Measurements from ENCODE around the gene INSIG1. TPM values are rescaled to one million over a fixed set of nuclear protein-coding genes. Genes with fewer than 3 reads are reported as not detected.

The INSIG1 gene
- total RNA-seq, 8 experiments from 2014 or later = 12.9 to 89.4 (median 35.8) TPM

DNA sequence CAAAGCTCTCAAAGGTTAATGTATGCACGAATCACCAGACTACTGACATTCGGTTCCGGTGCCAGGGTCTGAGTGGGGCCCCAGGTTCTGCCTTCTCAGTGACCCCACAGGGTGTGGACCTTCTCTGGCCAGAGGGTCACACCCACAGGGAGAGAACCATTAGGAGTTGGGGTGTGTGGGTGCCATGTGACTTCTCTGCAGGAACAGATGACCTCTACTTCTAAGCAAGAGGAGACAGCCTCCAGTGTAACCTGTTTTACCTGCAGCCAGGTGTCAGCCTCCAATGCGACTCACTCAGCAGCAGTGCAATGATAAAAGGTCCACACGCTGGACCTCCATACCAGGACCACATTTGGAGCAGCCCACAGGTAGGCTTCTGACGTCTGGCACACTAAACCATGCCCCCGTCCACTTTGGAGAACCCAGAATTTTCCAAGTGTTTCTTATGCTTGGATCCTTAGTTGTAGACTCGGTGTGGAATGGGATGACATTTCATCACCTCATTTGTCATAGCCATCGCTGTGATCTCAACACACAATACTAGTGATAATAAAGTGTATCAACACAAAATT lies 16.2 kb upstream of the INSIG1 start:
- Histone ChIP-seq H3K4me1 (replicated peaks in 1 of 2) (peaks cover 5 to 13% of the 10 kb centered on the region in 2 donors), H3K4me3 (no peak overlapping the region), H3K27ac (no peak overlapping the region)
- peak in 2 of 8 experiments; percentile 25 to 58 for ATAC-seq (replicated peaks in 6 of 8)
- 33 to 90% (median 74%) methylated on average over 1 to 6 of the region's 9 CpGs; no CpG with 5 or more reads in 3 of the 10 experiments for WGBS, 10 experiments
- in situ Hi-C loops (cut with MboI; ENCODE audit: low pct_unique_long_range_greater_than_20kb in 2 of 9, low sequenced_read_pairs in 9 of 9, unreplicated experiment in 9 of 9) = no loop called here

DNA sequence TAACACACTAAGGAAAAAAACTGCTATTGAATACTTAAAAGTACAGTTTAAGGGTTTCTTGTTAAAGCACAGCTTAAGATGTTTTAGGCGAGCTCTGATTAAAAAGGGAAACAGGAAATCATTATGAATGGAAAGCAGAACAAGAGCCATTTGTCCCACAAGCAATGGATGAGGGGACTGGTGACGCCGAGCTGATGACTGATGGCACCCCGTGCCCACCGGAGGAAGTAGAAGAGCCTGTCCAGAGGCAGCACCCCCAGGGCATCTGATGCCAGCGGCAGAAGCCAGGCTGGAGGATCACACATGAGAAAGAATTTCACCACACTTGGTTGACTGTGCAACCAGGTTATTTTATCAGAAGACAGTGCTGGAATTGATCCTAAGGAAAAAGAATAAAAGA lies 15.0 kb upstream of the INSIG1 start:
- 53 to 100% (median 73%) methylated on average over 1 to 6 of the region's 6 CpGs; no CpG with 5 or more reads in 3 of the 10 experiments for WGBS, 10 experiments
- in situ Hi-C loops (cut with MboI; ENCODE audit: low pct_unique_long_range_greater_than_20kb in 2 of 9, low sequenced_read_pairs in 9 of 9, unreplicated experiment in 9 of 9) = no loop called here
- no peak overlapping the region for H3K4me3 ChIP-seq
- peaks cover 0 to 7% of the 10 kb centered on the region in 2 donors for H3K4me1 ChIP-seq (replicated peaks in 1 of 2)
- H3K27ac ChIP-seq = no peak overlapping the region
- peak in 1 of 8 experiments; percentile 22 for ATAC-seq (replicated peaks in 6 of 8)

GRCh38 chr7:155283565-155284194 lies 14.0 kb upstream of the INSIG1 start:
- H3K4me3 ChIP-seq = no peak overlapping the region
- H3K4me1 ChIP-seq (replicated peaks in 1 of 2) = peaks cover 0 to 7% of the 10 kb centered on the region in 2 donors
- H3K27ac ChIP-seq = no peak overlapping the region
- 0 to 100% (median 58%) methylated on average over 1 to 2 of the region's 2 CpGs; no CpG with 5 or more reads in 1 of the 10 experiments for WGBS, 10 experiments
- in situ Hi-C loops (cut with MboI; ENCODE audit: low pct_unique_long_range_greater_than_20kb in 2 of 9, low sequenced_read_pairs in 9 of 9, unreplicated experiment in 9 of 9) = no loop called here
- ATAC-seq (replicated peaks in 6 of 8) = peak in 3 of 8 experiments; percentile 9 to 54 (median 18)

DNA sequence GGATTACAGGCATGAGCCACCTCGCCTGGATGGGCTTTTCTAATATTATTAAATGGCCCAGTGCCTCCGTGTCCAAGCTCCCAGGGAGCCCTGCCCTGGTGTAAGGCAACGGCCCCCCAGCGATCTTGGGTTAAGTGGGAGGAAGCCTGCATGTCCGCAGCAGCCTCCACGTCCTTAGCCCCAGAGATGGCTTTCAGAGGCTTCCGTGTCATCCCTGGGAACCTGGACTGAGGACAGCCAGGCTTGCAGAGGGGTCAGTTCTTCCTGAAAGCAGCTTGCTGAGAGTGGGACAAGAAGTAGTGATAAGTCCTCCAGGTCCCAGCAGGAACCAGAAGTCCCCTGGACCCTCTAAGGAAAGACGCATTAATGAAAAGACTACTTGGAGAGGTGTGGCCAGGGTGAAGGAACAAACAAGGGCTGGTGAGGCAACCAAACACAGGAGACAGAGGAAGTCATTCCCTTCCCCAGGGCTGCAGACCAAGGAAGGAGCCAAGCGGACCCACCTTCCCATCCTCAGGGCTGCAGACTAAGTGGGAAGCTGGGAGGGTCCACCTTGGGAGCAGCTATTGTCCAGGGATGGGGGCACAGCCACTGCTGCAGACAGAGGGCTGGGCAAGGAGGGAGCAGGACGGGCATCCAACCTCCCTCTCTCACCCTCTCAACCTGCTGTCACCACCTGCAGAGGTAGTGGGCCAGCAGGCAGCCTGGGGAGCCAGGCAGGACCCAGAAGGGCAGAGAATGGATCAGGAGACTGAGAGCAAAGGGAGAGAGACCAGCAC lies 13.0 kb upstream of the INSIG1 start:
- ATAC-seq (replicated peaks in 6 of 8) = no peak
- Histone ChIP-seq H3K4me3 (no peak overlapping the region), H3K4me1 (replicated peaks in 1 of 2) (peaks cover 5 to 16% of the 10 kb centered on the region in 2 donors), H3K27ac (no peak overlapping the region)
- 71 to 100% (median 90%) methylated on average over 1 to 5 of the region's 10 CpGs; no CpG with 5 or more reads in 5 of the 10 experiments for WGBS, 10 experiments
- in situ Hi-C loops (cut with MboI; ENCODE audit: low pct_unique_long_range_greater_than_20kb in 2 of 9, low sequenced_read_pairs in 9 of 9, unreplicated experiment in 9 of 9) = no loop called here

DNA sequence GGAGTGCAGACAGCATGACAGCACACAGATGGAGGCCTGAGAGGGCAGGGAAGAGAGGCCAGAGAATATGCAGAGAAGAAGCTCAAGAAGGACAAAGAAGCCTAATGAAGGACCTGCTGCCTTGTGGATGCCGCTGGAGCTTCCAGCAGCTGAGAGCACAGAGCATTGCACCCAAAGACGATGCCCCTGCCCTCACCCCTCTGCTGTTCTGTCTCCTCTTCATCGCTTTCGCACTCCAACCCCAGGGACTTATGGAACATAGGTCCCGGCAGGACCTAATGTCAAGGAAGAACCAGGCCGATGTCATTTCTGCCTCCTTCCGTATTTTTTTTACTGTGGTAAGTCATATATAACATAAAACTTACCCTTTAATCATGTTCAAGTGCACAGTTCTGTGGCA lies 12.3 kb upstream of the INSIG1 start:
- in situ Hi-C loops (cut with MboI; ENCODE audit: low pct_unique_long_range_greater_than_20kb in 2 of 9, low sequenced_read_pairs in 9 of 9, unreplicated experiment in 9 of 9) = no loop called here
- H3K4me3 ChIP-seq = no peak overlapping the region
- peaks cover 5 to 16% of the 10 kb centered on the region in 2 donors for H3K4me1 ChIP-seq (replicated peaks in 1 of 2)
- no peak for ATAC-seq (replicated peaks in 6 of 8)
- 81 to 100% (median 91%) methylated on average over 4 to 5 of the region's 7 CpGs; no CpG with 5 or more reads in 6 of the 10 experiments for WGBS, 10 experiments
- H3K27ac ChIP-seq = no peak overlapping the region

GRCh38 chr7:155285833-155286232 lies 11.8 kb upstream of the INSIG1 start:
- H3K4me1 ChIP-seq (replicated peaks in 1 of 2) = peaks cover 5 to 16% of the 10 kb centered on the region in 2 donors
- no peak overlapping the region for H3K4me3 ChIP-seq
- in situ Hi-C loops (cut with MboI; ENCODE audit: low pct_unique_long_range_greater_than_20kb in 2 of 9, low sequenced_read_pairs in 9 of 9, unreplicated experiment in 9 of 9) = no loop called here
- ATAC-seq (replicated peaks in 6 of 8) = no peak
- WGBS, 10 experiments = 58 to 94% (median 81%) methylated on average over 2 to 6 of the region's 11 CpGs; no CpG with 5 or more reads in 4 of the 10 experiments
- H3K27ac ChIP-seq = no peak overlapping the region

GRCh38 chr7:155286686-155287085 lies 11.0 kb upstream of the INSIG1 start:
- Histone ChIP-seq H3K4me1 (replicated peaks in 1 of 2) (peaks cover 5 to 16% of the 10 kb centered on the region in 2 donors), H3K4me3 (no peak overlapping the region), H3K27ac (no peak overlapping the region)
- ATAC-seq (replicated peaks in 6 of 8) = no peak
- WGBS, 10 experiments = 58 to 92% (median 86%) methylated on average over 2 to 6 of the region's 8 CpGs; no CpG with 5 or more reads in 1 of the 10 experiments
- in situ Hi-C loops (cut with MboI; ENCODE audit: low pct_unique_long_range_greater_than_20kb in 2 of 9, low sequenced_read_pairs in 9 of 9, unreplicated experiment in 9 of 9) = no loop called here

DNA sequence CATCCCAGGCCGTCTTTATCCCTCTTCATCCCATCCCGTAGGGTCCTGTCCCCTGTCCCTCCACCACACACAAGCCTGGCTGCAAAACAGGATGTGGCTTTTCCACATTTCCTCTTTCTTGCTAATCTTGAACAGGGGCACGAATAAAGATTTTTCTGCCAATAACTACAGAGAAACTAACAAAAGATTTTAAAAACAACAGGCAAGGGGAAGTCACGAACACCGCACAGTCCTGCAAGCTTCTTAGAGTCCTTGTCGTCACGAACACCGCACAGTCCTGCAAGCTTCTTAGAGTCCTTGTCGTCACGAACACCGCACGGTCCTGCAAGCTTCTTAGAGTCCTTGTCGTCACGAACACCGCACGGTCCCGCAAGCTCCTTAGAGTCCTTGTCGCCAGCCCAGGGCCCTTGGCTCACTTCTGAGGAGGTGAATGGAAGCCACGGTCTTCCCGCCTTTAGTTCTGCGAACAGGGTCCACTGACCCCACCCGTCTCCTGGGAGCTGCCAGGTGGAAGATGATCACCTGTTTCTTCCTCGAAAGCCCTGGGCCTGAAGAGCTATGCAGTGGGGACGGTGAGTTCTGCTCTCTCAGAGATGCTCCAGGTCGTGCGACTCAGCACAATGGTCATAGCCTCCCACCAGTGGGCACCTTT lies 10.3 kb upstream of the INSIG1 start:
- in situ Hi-C loops (cut with MboI; ENCODE audit: low pct_unique_long_range_greater_than_20kb in 2 of 9, low sequenced_read_pairs in 9 of 9, unreplicated experiment in 9 of 9) = no loop called here
- no peak for ATAC-seq (replicated peaks in 6 of 8)
- no peak overlapping the region for H3K27ac ChIP-seq
- H3K4me3 ChIP-seq = no peak overlapping the region
- WGBS, 10 experiments = 86 to 100% (median 89%) methylated on average over 1 to 21 of the region's 26 CpGs; no CpG with 5 or more reads in 3 of the 10 experiments
- peaks cover 5 to 16% of the 10 kb centered on the region in 2 donors for H3K4me1 ChIP-seq (replicated peaks in 1 of 2)

DNA sequence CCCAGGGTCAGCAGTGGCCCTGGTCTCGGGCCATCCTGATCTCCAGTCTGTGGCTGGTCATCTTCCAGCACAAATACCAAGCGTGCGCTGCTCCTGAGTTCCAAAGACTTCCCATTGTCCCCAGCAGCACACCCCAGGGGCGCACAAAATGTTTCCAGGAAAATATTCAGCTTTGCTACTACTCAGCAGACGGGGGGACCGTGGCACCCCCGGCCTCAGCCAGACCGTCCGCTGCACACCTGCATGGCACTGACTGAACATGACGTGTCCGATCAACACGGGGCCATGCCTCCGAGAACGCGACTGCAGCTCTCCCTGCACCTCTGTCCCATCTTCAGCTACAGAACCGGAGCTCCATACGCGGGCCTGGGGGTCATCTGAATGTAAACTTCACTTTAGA lies 9.6 kb upstream of the INSIG1 start:
- WGBS, 10 experiments = 89 to 100% (median 100%) methylated on average over 1 to 5 of the region's 18 CpGs; no CpG with 5 or more reads in 1 of the 10 experiments
- Histone ChIP-seq H3K27ac (no peak overlapping the region), H3K4me1 (replicated peaks in 1 of 2) (peaks cover 5 to 13% of the 10 kb centered on the region in 2 donors), H3K4me3 (no peak overlapping the region)
- no peak for ATAC-seq (replicated peaks in 6 of 8)
- in situ Hi-C loops (cut with MboI; ENCODE audit: low pct_unique_long_range_greater_than_20kb in 2 of 9, low sequenced_read_pairs in 9 of 9, unreplicated experiment in 9 of 9) = no loop called here

- H3K4me3 ChIP-seq = no peak overlapping the region
- WGBS, 10 experiments = 58 to 100% (median 82%) methylated on average over 1 to 7 of the region's 7 CpGs; no CpG with 5 or more reads in 4 of the 10 experiments
- no peak overlapping the region for H3K27ac ChIP-seq
- ATAC-seq (replicated peaks in 6 of 8) = peak in 5 of 8 experiments; percentile 37 to 92 (median 87)
- peaks cover 5 to 10% of the 10 kb centered on the region in 2 donors for H3K4me1 ChIP-seq (replicated peaks in 1 of 2)
- in situ Hi-C loops (cut with MboI; ENCODE audit: low pct_unique_long_range_greater_than_20kb in 2 of 9, low sequenced_read_pairs in 9 of 9, unreplicated experiment in 9 of 9) = no loop called here
These were observed 8.6 kb upstream of the INSIG1 start for GRCh38 chr7:155289107-155289506.

GRCh38 chr7:155289949-155290501 lies 7.7 kb upstream of the INSIG1 start:
- ATAC-seq (replicated peaks in 6 of 8) = peak in 3 of 8 experiments; percentile 13 to 20 (median 16)
- no peak overlapping the region for H3K4me3 ChIP-seq
- peaks cover 5 to 10% of the 10 kb centered on the region in 2 donors for H3K4me1 ChIP-seq (replicated peaks in 1 of 2)
- WGBS, 10 experiments = 87 to 100% (median 90%) methylated on average over 1 to 3 of the region's 11 CpGs; no CpG with 5 or more reads in 7 of the 10 experiments
- in situ Hi-C loops (cut with MboI; ENCODE audit: low pct_unique_long_range_greater_than_20kb in 2 of 9, low sequenced_read_pairs in 9 of 9, unreplicated experiment in 9 of 9) = no loop called here
- peak overlapping the region in 1 of 2 donors; percentile 26 for H3K27ac ChIP-seq

DNA sequence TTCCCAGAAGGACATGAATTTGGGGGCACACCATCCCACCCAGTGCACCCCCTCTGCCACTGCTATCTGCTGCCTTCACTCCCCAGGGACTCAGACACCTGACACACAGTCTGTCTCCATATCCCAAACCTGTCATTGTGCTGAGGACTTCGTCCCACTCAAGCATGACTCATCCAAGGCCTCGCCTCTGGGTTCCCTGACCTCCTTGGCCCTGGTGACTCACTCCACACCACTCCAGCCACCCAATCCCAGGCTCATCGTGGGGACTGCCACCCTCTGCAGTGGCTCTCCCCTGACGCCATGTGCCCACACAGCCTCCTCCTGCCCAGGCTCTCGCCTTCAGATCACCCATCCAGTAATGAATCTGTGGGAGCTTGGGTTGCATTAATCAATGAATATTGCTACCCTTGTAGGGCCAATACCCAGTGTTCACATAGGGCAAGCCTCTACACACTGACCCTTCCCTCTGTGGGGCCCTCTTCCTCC lies 6.6 kb upstream of the INSIG1 start:
- WGBS, 10 experiments = 80 to 83% methylated on average over 1 of the region's 5 CpGs; no CpG with 5 or more reads in 8 of the 10 experiments
- ATAC-seq (replicated peaks in 6 of 8) = peak in 7 of 8 experiments; percentile 57 to 95 (median 87)
- Histone ChIP-seq H3K4me3 (no peak overlapping the region), H3K4me1 (replicated peaks in 1 of 2) (peaks cover 11 to 16% of the 10 kb centered on the region in 2 donors), H3K27ac (no peak overlapping the region)
- in situ Hi-C loops (cut with MboI; ENCODE audit: low pct_unique_long_range_greater_than_20kb in 2 of 9, low sequenced_read_pairs in 9 of 9, unreplicated experiment in 9 of 9) = no loop called here
